ENCODE data around the gene ZFYVE21. TPM values are rescaled to one million over a fixed set of nuclear protein-coding genes. Genes with fewer than 3 reads are reported as not detected.

Gene ZFYVE21
- total and polyA plus RNA-seq, 4 donors, result 52.2 to 86.2 (median 65.2) TPM

DNA sequence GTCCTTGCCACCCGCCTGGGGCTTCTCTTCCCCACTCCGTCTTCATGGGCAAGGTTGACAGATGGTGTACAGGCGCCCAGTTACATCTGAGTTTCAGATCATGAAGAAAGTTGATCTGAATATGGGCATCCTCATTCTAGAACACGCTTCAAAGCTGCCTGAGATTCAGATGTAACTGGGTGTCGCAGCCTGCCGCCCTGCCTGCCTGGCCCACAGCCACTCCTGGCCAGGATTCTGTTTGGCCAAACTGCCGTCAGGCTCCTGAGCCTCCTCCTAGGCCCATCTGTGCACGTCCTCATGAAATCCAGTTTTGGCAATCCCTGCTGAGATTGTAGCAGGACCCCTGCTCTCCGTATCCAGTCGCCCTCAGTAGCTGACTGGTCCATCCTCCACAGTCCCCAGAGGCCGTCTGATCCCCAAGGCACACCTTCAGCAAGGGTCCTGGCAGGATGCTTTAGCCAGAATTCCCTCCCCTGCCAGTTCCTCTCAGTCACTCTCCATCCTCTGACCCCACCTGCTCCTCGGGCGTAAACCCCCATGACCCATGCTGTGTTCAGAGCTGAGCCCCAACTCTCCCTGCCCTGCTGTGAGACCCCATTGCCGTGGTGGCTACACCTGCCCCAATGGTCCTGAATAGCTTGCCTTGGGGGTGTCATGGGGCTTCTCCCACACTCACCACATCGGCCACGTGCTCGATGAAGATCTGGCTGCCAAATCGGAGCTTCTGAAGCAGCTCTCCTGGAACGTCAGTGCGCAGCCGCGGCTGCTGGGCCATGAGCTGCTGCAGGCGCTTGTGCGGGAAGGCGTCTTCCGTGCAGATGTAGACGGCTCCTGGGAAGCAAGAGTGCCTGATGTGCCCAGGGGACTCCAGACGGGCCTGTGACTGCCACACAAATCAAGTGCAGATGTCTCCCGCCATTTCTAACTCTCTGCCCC is 12.8 kb upstream of the ZFYVE21 start:
- no peak overlapping the region for H3K4me3 ChIP-seq (ENCODE audit: low read depth, low read length)
- H3K36me3 ChIP-seq (ENCODE audit: control insufficient read depth, insufficient read depth, low read length), result peaks cover 100% of the 10 kb centered on the region
- no peaks in the 10 kb centered on the region for H3K27me3 ChIP-seq (ENCODE audit: control insufficient read depth, insufficient read depth, low read length)
- H3K9me3 ChIP-seq (ENCODE audit: control insufficient read depth, insufficient read depth, low read length), result no peaks in the 10 kb centered on the region
- peaks cover 48% of the 10 kb centered on the region for H3K4me1 ChIP-seq (ENCODE audit: control insufficient read depth, insufficient read depth, low read length)
- 86% methylated on average over 26 of the region's 29 CpGs for WGBS (ENCODE audit: insufficient coverage)
- DNase-seq (ENCODE audit: low read depth in 4 of 6, low spot score in 6 of 6), result peak in 1 of 6 donors; percentile 18
- H3K27ac ChIP-seq (ENCODE audit: low read depth, low read length), result no peak overlapping the region

DNA sequence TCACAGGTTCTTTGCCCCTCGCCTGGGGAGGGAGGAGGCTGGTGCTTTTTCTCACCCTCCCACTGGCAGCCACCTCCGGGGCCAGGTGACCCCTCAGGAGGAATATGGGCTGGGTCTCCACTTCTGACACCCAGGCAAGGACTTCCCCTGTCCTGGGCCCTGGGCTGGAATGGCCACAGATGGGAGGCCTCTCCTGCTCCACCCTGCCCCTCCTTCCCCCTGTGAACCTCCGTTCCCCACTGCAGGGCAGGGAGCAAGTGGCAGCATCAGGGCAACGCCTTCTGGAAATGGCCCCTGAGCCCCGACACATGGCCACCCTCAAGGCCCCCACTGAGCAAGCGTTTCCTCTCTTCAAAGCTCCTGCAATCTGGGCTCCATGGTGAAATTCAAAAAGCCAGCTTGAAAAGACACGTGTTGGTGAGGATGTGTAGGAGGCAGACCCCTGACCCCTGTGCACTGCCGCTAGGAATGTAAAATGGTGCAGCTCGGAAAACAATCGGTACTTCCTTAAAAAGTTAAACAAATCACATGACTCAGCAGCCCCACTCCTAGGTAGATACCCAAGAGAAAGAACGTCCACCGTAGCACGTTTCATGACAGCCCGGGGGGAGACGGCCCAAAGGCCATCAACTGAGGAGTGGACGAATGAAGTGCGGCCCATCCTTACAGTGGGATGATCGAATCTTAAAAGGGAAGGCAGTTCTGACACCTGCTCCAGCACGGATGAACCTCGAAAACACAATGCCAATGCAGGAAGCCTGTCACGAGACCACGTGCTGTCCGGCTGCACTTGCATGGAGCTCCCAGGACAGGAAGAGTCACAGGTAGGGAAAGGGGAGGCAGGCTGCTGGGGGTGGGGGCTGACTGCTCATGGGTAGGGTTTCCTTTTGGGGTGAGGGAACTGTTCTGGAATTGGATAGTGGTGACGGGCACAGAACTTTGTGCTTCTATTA is 11.9 kb upstream of the ZFYVE21 start:
- Histone ChIP-seq H3K36me3 (ENCODE audit: control insufficient read depth, insufficient read depth, low read length) (peaks cover 100% of the 10 kb centered on the region), H3K27ac (ENCODE audit: low read depth, low read length) (no peak overlapping the region), H3K9me3 (ENCODE audit: control insufficient read depth, insufficient read depth, low read length) (no peaks in the 10 kb centered on the region), H3K27me3 (ENCODE audit: control insufficient read depth, insufficient read depth, low read length) (no peaks in the 10 kb centered on the region), H3K4me1 (ENCODE audit: control insufficient read depth, insufficient read depth, low read length) (peaks cover 48% of the 10 kb centered on the region), H3K4me3 (ENCODE audit: low read depth, low read length) (no peak overlapping the region)
- 82% methylated on average over 17 of the region's 24 CpGs for WGBS (ENCODE audit: insufficient coverage)
- DNase-seq (ENCODE audit: low read depth in 4 of 6, low spot score in 6 of 6), result no peak

DNA sequence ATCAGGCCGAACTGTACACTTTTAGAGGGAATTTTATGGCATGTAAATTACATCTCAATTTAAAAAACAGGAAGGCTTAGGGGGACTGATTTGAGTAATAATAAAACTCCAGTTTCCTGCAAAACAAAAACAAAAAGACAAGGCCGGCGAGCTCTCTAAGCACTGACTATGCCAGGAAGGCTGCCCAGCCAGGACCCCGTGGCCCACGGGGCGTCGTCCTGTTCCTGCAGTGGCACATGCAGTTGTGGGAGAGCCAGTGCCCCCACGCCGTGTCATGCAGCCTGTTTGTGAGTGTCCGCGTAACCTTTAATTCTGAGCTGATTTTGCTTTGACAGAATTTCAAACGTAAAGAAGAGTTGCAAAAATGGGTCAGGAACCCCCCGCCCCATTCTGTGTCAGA is 10.9 kb upstream of the ZFYVE21 start:
- Histone ChIP-seq H3K4me3 (ENCODE audit: low read depth, low read length) (no peak overlapping the region), H3K27ac (ENCODE audit: low read depth, low read length) (no peak overlapping the region), H3K27me3 (ENCODE audit: control insufficient read depth, insufficient read depth, low read length) (no peaks in the 10 kb centered on the region), H3K4me1 (ENCODE audit: control insufficient read depth, insufficient read depth, low read length) (peaks cover 51% of the 10 kb centered on the region), H3K9me3 (ENCODE audit: control insufficient read depth, insufficient read depth, low read length) (no peaks in the 10 kb centered on the region), H3K36me3 (ENCODE audit: control insufficient read depth, insufficient read depth, low read length) (peaks cover 100% of the 10 kb centered on the region)
- no peak for DNase-seq (ENCODE audit: low read depth in 4 of 6, low spot score in 6 of 6)
- WGBS (ENCODE audit: insufficient coverage), result 91% methylated on average over 12 of the region's 13 CpGs

DNA sequence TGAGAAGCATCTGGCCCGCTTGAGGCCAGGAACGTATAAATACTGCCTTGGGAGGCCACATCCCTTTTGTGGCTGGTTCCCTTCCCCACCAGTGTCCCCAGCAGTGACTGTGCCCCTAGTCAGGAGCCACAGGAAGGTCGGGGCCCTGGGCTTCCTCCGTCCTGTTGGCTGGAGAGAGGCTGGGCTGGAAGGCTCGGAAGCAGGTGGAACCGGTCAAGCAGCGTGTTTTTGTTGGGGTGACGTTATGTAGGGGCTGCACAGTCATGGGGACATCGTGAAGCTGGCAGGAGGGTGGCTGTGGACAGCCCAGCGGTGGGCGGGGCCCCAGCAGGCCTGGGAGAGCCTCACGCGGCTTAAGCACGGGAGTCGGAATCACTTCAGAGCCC is 10.5 kb upstream of the ZFYVE21 start:
- DNase-seq (ENCODE audit: low read depth in 4 of 6, low spot score in 6 of 6), result no peak
- H3K27me3 ChIP-seq (ENCODE audit: control insufficient read depth, insufficient read depth, low read length), result no peaks in the 10 kb centered on the region
- WGBS (ENCODE audit: insufficient coverage), result 69% methylated on average over 15 of the region's 15 CpGs
- H3K27ac ChIP-seq (ENCODE audit: low read depth, low read length), result no peak overlapping the region
- H3K36me3 ChIP-seq (ENCODE audit: control insufficient read depth, insufficient read depth, low read length), result peaks cover 100% of the 10 kb centered on the region
- no peaks in the 10 kb centered on the region for H3K9me3 ChIP-seq (ENCODE audit: control insufficient read depth, insufficient read depth, low read length)
- H3K4me3 ChIP-seq (ENCODE audit: low read depth, low read length), result no peak overlapping the region
- H3K4me1 ChIP-seq (ENCODE audit: control insufficient read depth, insufficient read depth, low read length), result peaks cover 48% of the 10 kb centered on the region

DNA sequence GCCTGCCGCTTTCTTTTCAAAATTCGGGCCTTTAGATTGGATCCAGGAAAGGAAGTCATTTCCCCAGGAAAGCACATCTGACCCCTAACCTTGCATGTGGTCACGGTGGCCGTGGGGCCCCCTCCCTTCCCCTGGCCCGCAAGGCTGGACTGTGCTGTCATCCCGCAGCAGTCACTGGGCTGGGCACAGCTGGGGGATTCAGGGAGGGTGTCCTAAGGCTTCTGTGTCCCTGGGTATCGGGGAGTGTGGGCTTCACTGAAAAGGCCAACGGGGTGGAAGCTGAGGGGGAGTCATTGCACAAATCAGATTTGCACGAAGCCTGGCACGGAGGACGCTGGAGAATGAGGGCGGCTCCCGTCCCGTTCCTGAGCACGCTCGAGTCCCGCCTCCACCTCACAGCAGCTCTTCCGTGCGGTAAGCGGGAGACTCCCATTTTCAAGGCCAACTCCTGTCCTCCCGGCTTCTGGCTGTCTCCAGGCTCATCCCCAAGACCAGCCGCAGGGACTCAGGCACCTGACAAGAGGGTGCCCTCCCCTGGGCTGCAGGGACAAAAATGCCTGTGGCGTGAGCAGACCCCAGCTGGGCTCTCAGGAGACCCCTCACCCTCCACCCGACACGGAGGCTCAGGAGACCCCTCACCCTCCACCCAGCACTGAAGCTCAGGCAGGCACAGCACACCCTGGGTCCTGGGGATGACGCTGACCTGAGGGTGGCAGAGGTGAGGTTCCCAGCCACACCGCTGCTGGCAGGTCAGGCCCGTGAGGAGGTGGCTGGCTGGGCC is 9.9 kb upstream of the ZFYVE21 start:
- DNase-seq (ENCODE audit: low read depth in 4 of 6, low spot score in 6 of 6), result no peak
- peaks cover 49% of the 10 kb centered on the region for H3K4me1 ChIP-seq (ENCODE audit: control insufficient read depth, insufficient read depth, low read length)
- H3K4me3 ChIP-seq (ENCODE audit: low read depth, low read length), result no peak overlapping the region
- H3K27me3 ChIP-seq (ENCODE audit: control insufficient read depth, insufficient read depth, low read length), result no peaks in the 10 kb centered on the region
- H3K27ac ChIP-seq (ENCODE audit: low read depth, low read length), result peak overlapping the region; percentile 40
- WGBS (ENCODE audit: insufficient coverage), result 85% methylated on average over 23 of the region's 28 CpGs
- H3K36me3 ChIP-seq (ENCODE audit: control insufficient read depth, insufficient read depth, low read length), result peaks cover 99% of the 10 kb centered on the region
- H3K9me3 ChIP-seq (ENCODE audit: control insufficient read depth, insufficient read depth, low read length), result no peaks in the 10 kb centered on the region

DNA sequence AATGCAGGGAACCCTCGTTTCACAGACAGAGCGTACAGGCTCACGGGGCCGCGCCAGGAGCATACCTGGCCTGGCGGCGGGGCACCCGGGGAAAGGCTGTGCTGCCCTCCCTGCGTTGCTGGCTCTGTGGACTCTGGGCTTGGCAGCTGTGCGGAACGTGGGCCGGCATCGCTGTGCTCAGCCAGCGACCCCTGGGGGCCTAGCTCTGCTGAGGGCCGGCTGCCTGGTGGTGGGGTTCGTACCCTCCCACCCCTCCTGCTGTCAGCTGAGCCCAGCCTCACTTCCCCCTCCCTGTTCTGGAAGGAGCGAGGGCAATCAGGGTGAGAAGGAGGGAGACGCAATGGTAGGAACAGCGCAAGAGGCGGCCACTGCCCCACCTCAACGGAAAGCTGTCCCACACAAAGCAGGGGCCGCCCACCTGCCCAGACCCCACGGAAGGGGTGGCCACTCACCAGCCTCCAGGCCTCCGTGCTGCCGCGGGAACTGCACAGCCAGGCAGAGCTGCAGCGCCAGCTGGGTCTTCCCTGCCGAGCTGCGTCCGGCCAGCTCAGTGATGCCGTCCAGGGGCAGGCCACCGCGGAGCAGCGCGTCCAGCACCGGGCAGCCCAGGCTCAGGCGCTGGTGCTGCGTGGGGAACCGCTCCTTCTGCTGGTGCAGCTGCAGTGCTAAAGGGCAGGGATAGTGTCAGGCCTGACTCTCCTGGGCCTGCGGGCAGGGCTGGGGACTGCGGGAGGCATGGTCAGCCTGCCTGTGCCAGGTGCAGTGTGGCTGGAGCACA is 8.9 kb upstream of the ZFYVE21 start:
- no peak for DNase-seq (ENCODE audit: low read depth in 4 of 6, low spot score in 6 of 6)
- WGBS (ENCODE audit: insufficient coverage), result 86% methylated on average over 40 of the region's 41 CpGs
- H3K27ac ChIP-seq (ENCODE audit: low read depth, low read length), result no peak overlapping the region
- H3K4me3 ChIP-seq (ENCODE audit: low read depth, low read length), result no peak overlapping the region
- H3K36me3 ChIP-seq (ENCODE audit: control insufficient read depth, insufficient read depth, low read length), result peaks cover 89% of the 10 kb centered on the region
- no peaks in the 10 kb centered on the region for H3K27me3 ChIP-seq (ENCODE audit: control insufficient read depth, insufficient read depth, low read length)
- H3K9me3 ChIP-seq (ENCODE audit: control insufficient read depth, insufficient read depth, low read length), result no peaks in the 10 kb centered on the region
- peaks cover 48% of the 10 kb centered on the region for H3K4me1 ChIP-seq (ENCODE audit: control insufficient read depth, insufficient read depth, low read length)

DNA sequence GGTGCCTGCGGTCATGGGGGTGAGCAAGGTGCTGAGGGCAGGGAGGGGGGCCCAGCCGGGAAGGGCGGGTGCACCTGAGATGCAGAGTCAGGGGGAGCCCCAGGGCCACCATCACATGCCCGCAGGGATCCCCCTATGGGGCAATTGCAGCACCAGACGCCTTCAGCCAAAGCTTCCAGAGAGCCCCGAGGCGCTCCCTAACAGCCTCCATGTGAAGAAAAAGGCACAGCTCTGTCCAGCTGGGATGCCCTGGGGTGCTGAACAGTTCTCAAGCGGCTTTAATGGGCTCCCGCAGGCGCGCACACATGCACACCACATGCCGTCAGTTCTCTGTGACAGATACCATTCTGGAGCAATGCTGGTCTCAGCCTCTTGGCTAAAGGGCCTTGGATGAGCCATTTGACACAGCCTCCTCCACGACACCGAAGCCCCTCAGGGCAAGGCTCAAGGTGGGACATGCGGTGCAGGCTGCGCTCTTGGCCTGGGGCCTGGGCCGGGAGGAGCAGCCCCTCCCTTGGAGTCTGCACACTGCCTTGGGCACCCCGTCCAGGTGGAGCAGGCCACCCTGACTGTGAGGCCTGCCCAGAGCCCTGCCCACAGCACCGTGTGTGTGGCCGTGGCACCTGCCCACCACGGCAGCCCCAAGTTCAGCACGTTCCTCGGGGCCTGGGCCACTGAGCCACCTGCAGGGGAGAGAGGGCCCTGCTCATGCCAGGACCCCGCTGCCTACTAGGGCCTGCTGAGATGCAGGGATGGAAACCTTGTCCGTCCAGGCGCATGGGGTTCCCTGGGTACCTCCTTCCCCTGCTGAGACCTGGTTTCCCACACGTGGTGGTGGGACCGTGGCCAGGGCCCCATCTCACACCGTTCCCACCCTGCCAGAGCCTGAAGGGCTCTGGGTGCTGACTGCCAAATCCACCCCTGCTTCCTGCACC is 8.0 kb upstream of the ZFYVE21 start:
- Histone ChIP-seq H3K9me3 (ENCODE audit: control insufficient read depth, insufficient read depth, low read length) (no peaks in the 10 kb centered on the region), H3K27me3 (ENCODE audit: control insufficient read depth, insufficient read depth, low read length) (no peaks in the 10 kb centered on the region), H3K36me3 (ENCODE audit: control insufficient read depth, insufficient read depth, low read length) (peaks cover 87% of the 10 kb centered on the region), H3K27ac (ENCODE audit: low read depth, low read length) (no peak overlapping the region), H3K4me1 (ENCODE audit: control insufficient read depth, insufficient read depth, low read length) (peaks cover 55% of the 10 kb centered on the region), H3K4me3 (ENCODE audit: low read depth, low read length) (no peak overlapping the region)
- no peak for DNase-seq (ENCODE audit: low read depth in 4 of 6, low spot score in 6 of 6)
- WGBS (ENCODE audit: insufficient coverage), result 82% methylated on average over 28 of the region's 29 CpGs

DNA sequence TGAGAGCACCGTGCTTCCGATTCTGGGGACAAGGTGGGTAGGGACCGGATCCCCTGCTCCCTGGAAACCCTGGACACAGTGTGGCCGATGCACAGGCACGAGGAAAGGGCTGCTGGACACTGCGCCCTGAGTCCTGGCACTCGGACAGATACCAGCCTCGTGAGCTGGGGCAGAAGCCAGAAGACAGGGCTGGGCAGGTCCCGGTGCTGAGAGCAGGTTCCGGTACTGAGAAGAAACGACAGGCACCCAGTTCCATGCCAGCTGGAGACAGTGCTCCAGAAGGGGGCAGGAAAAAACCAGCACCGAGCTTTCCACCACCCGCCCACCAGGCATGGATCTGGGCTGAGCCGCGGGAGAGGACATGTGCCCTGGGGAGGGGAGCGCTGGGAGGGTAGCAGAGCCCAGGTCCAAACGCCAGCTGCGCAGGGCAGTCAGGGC is 6.8 kb upstream of the ZFYVE21 start:
- Histone ChIP-seq H3K27me3 (ENCODE audit: control insufficient read depth, insufficient read depth, low read length) (no peaks in the 10 kb centered on the region), H3K36me3 (ENCODE audit: control insufficient read depth, insufficient read depth, low read length) (peaks cover 82% of the 10 kb centered on the region), H3K9me3 (ENCODE audit: control insufficient read depth, insufficient read depth, low read length) (no peaks in the 10 kb centered on the region), H3K4me1 (ENCODE audit: control insufficient read depth, insufficient read depth, low read length) (peaks cover 57% of the 10 kb centered on the region), H3K4me3 (ENCODE audit: low read depth, low read length) (no peak overlapping the region), H3K27ac (ENCODE audit: low read depth, low read length) (no peak overlapping the region)
- 68% methylated on average over 16 of the region's 18 CpGs for WGBS (ENCODE audit: insufficient coverage)
- no peak for DNase-seq (ENCODE audit: low read depth in 4 of 6, low spot score in 6 of 6)

All from spinal cord (tissue), 10 donors.